Urinary bladder (tissue), 4 donors: ENCODE data around the gene UFSP2. TPM values are rescaled to one million over a fixed set of nuclear protein-coding genes. Genes with fewer than 3 reads are reported as not detected.

Source experiments
- DNase-seq: peaks from one replicate; pipeline ENCODE4 v3.0.0-alpha.2; 2015; ENCODE audit errors: extremely low spot score
- H3K27ac ChIP-seq: one replicate; pipeline ENCODE4 v1.5.1; 2013; ENCODE audit warnings: low read depth, mild to moderate bottlenecking, moderate library complexity
- H3K36me3 ChIP-seq: one replicate; pipeline ENCODE4 v1.6.1; 2013; ENCODE audit warnings: mild to moderate bottlenecking, moderate library complexity; ENCODE audit not compliant: insufficient read depth
- H3K4me1 ChIP-seq: one replicate; pipeline ENCODE4 v1.6.1; 2013; ENCODE audit warnings: mild to moderate bottlenecking, moderate library complexity; ENCODE audit not compliant: insufficient read depth
- H3K4me3 ChIP-seq: one replicate; pipeline ENCODE4 v1.5.1; 2013; ENCODE audit warnings: low read depth, low read length
- WGBS: extraction: QIAGEN DNeasy Blood & Tissue Kit; methylation state at CpG from one replicate; pipeline ENCODE4 v1.1.7; 2013; 5-methylcytosine and 5-hydroxymethylcytosine counted together
- polyA plus RNA-seq: library from polyadenylated mRNA; stranded (reverse); fragments of 200-250 nt; gene quantifications from one replicate; pipeline ENCODE4 v1.2.3, GENCODE V29; 2013
- total RNA-seq: library from RNA; depleted of rRNA; stranded (reverse); fragments of >200 nt; gene quantifications from one replicate; pipeline ENCODE4 v1.2.3, GENCODE V29; 2014
- donor health status: healthy with polysubstance abuse.
- donor health status: healthy.

The UFSP2 gene
- total and polyA plus RNA-seq, 2 donors, result 36.4 to 77.2 TPM

GRCh38 chr4:185384930-185385331 is 40.8 kb downstream of the UFSP2 start:
- DNase-seq, result no peak
- no peaks in the 10 kb centered on the region for H3K4me1 ChIP-seq
- H3K36me3 ChIP-seq, result no peaks in the 10 kb centered on the region
- 13% methylated on average over 10 of the region's 10 CpGs for WGBS
- no peak overlapping the region for H3K4me3 ChIP-seq
- no peak overlapping the region for H3K27ac ChIP-seq

- WGBS, result 90% methylated on average over 2 of the region's 2 CpGs
- Histone ChIP-seq H3K4me3 (no peak overlapping the region), H3K4me1 (no peaks in the 10 kb centered on the region), H3K36me3 (no peaks in the 10 kb centered on the region), H3K27ac (no peak overlapping the region)
- DNase-seq, result no peak
Observed at GRCh38 chr4:185384061-185384460, 41.7 kb downstream of the UFSP2 start.

DNA sequence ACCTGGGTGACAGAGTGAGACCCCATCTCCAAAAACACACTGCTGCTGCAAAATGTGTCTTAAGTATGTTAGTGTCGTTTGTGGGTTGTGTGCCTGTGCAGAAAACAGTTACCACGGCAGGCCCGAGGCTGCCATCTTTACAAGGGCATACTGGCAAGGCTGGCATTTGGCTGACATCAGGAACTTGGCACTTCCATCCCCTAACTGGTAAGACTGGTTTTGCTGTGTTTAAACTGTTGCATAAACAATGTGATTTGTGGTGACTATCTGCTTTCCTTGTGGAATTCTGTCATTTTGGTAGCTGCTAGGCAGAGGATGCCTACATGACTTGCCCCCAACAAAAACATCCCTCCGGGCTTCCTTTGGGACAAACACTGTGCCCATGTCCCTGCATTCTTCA is 42.3 kb downstream of the UFSP2 start:
- H3K4me3 ChIP-seq, result no peak overlapping the region
- 77% methylated on average over 4 of the region's 4 CpGs for WGBS
- no peaks in the 10 kb centered on the region for H3K4me1 ChIP-seq
- peak; percentile 17 for DNase-seq
- no peaks in the 10 kb centered on the region for H3K36me3 ChIP-seq
- H3K27ac ChIP-seq, result no peak overlapping the region

DNA sequence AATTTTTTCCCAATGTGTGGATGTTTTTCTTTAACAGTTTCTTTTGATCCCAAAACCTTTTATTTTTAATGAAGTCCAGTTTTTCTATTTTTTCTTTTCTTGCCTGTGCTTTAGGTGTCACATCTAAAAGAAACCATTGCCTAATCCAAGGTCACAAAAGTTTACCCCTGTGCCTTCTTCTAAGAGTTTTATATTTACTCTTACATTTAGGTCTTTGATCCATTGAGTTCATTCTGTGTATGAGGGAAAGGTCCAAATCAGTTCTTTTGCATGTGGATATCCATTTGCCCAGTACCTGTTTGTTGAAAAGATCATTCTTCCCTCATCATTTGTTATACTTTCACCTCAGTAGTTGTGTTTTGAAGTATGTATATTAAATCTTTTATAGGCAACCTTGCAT is 43.0 kb downstream of the UFSP2 start:
- Histone ChIP-seq H3K36me3 (no peaks in the 10 kb centered on the region), H3K4me3 (no peak overlapping the region), H3K4me1 (no peaks in the 10 kb centered on the region), H3K27ac (no peak overlapping the region)
- DNase-seq, result no peak

DNA sequence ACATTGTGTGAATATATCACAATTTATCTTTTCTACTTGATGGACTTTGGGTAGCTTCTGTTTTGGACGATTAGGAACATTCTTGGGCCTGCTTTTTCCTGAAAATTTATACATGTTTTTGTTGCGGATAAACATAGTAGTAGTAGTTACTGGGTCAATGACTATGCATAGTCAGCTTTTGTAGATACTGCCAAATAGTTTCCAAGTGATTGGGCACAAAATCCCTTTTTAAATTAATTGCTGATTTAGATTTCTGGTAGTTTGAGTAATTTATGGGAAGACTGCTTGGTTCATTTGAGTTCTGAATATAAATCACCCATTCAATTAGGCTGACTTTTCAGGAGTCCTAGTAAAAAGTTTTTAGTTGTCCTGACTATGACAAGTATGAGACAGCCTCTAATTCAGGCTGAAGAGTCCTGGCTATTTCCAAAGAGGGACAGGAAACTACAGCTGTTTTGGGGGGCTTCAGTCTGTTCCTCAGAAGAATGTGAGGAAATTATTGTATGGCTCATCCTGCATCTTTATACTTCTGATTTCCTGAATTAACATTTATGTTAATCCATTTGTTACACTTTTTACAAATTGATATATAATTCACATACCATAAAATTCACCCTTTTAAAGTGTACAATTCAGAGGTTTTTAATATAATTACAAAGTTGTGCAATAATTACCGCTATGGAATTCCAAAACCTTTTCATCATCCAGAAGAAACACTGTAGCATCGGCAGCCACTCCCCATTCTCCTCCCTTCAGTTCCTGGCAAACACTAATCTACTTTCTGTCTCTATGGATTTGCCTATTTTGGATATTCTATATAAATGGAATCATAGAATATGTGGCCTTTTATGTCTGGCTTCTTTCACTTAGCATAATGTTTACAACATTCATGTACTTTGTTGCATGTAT is 44.2 kb downstream of the UFSP2 start:
- no peak for DNase-seq
- no peaks in the 10 kb centered on the region for H3K4me1 ChIP-seq
- H3K4me3 ChIP-seq, result no peak overlapping the region
- WGBS, result 59% methylated on average over 4 of the region's 4 CpGs
- H3K27ac ChIP-seq, result no peak overlapping the region
- no peaks in the 10 kb centered on the region for H3K36me3 ChIP-seq

- H3K36me3 ChIP-seq, result no peaks in the 10 kb centered on the region
- H3K4me3 ChIP-seq, result no peak overlapping the region
- H3K27ac ChIP-seq, result no peak overlapping the region
- no peaks in the 10 kb centered on the region for H3K4me1 ChIP-seq
- DNase-seq, result no peak
- WGBS, result 90% methylated on average over 1 of the region's 1 CpG
Observed at GRCh38 chr4:185380320-185380719, 45.4 kb downstream of the UFSP2 start.

- Histone ChIP-seq H3K4me3 (no peak overlapping the region), H3K36me3 (no peaks in the 10 kb centered on the region), H3K4me1 (no peaks in the 10 kb centered on the region), H3K27ac (no peak overlapping the region)
- 94% methylated on average over 13 of the region's 13 CpGs for WGBS
- DNase-seq, result no peak
Observed at GRCh38 chr4:185379326-185380295, 46.2 kb downstream of the UFSP2 start.

GRCh38 chr4:185378264-185378663 is 47.5 kb downstream of the UFSP2 start:
- WGBS, result 87% methylated on average over 6 of the region's 6 CpGs
- no peak for DNase-seq

DNA sequence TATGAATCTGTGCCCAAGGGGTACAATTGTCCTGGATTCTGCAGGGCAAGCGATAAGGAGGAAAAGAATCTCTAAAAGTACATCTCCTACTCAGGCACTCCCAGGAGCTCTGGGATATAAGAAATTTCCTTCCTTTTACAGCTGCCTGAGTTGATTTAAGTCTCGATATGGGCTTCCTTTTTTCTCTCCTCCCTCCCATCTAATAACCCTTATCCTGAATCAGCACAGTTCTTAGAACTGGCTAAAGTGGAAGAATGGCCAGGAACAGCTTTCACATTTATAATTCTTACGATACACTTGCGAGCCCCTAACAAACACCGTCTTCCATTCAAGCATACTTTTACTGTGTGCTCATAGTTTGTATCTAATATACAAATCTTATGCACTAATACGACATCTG is 51.2 kb downstream of the UFSP2 start:
- H3K4me3 ChIP-seq, result no peak overlapping the region
- no peaks in the 10 kb centered on the region for H3K36me3 ChIP-seq
- H3K27ac ChIP-seq, result no peak overlapping the region
- no peak for DNase-seq
- no peaks in the 10 kb centered on the region for H3K4me1 ChIP-seq
- 75% methylated on average over 6 of the region's 6 CpGs for WGBS

More at GRCh38 chr4:185378264-185378663, 47.5 kb downstream of the UFSP2 start:
- H3K4me3 ChIP-seq, result no peak overlapping the region
- no peaks in the 10 kb centered on the region for H3K4me1 ChIP-seq
- H3K27ac ChIP-seq, result no peak overlapping the region
- no peaks in the 10 kb centered on the region for H3K36me3 ChIP-seq

GRCh38 chr4:185374027-185374426 is 51.7 kb downstream of the UFSP2 start:
- no peaks in the 10 kb centered on the region for H3K36me3 ChIP-seq
- no peak overlapping the region for H3K4me3 ChIP-seq
- DNase-seq, result no peak
- H3K4me1 ChIP-seq, result no peaks in the 10 kb centered on the region
- WGBS, result 89% methylated on average over 7 of the region's 7 CpGs
- H3K27ac ChIP-seq, result no peak overlapping the region

GRCh38 chr4:185371702-185372101 is 54.1 kb downstream of the UFSP2 start:
- no peaks in the 10 kb centered on the region for H3K4me1 ChIP-seq
- WGBS, result 83% methylated on average over 11 of the region's 11 CpGs
- no peak for DNase-seq
- H3K27ac ChIP-seq, result no peak overlapping the region
- H3K36me3 ChIP-seq, result no peaks in the 10 kb centered on the region
- H3K4me3 ChIP-seq, result no peak overlapping the region

GRCh38 chr4:185370268-185370949 is 55.4 kb downstream of the UFSP2 start:
- Histone ChIP-seq H3K4me3 (no peak overlapping the region), H3K27ac (no peak overlapping the region)
- WGBS, result 95% methylated on average over 11 of the region's 11 CpGs

DNA sequence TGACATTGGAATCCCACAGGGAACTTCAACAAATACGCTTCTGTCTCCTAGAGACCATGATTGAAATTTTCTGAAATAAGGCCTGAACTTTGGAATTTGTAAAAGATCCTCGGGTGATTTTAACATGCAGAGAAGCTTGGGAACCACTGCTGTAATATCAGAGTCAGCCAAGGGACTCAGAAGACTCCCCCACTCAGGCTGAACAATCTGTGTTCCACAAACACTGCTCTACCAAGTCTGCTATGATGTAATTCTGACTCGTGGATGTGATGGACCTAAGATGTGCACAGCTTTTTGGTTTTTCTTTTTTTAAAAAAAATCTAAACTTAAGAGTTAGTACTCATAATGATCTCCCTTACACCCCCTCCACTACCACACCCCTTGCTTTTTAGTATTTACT is 56.0 kb downstream of the UFSP2 start:
- Histone ChIP-seq H3K27ac (no peak overlapping the region), H3K4me3 (no peak overlapping the region), H3K4me1 (no peaks in the 10 kb centered on the region), H3K36me3 (no peaks in the 10 kb centered on the region)
- DNase-seq, result no peak
- 78% methylated on average over 3 of the region's 3 CpGs for WGBS

More at GRCh38 chr4:185370268-185370949, 55.4 kb downstream of the UFSP2 start:
- Histone ChIP-seq H3K36me3 (no peaks in the 10 kb centered on the region), H3K4me1 (no peaks in the 10 kb centered on the region)
- no peak for DNase-seq
